Measurements from ENCODE around the gene CLNK. TPM values are rescaled to one million over a fixed set of nuclear protein-coding genes. Genes with fewer than 3 reads are reported as not detected.

Gene CLNK
- total RNA-seq, 1 experiment from 2014 or later, result not detected

DNA sequence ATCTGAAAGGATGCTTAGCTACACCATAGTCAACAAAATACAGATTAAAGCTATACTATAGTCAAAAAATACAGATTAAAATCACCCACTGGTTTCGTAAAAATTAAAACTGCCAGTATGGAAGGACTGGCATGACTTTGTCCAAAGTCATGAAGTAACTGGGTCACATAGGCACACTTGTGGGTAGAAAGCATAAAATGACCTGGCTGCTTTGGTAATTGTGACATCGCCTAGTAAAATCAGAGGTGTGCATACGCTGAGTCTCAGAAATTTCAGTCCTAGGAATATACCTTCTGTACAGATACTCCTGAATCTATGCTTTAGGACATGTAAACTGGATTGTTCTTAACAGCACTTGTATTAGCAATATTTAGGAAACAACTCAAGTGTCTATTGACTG lies 28.1 kb downstream of the CLNK start:
- WGBS (ENCODE audit: extremely low coverage, insufficient read length, low lambda C conversion rate), result no CpG with 5 or more reads among the region's 3 CpGs
- H3K4me3 Mint-ChIP-seq, result no peak overlapping the region
- Histone ChIP-seq H3K18ac (ENCODE audit: insufficient read length, low read depth, low read length) (no peak overlapping the region), H3K56ac (ENCODE audit: insufficient read length, low read depth, low read length) (no peak overlapping the region), H4K8ac (replicated peaks; ENCODE audit: insufficient read length, low read depth, low read length) (no peak overlapping the region), H3K14ac (ENCODE audit: insufficient read depth, low read length) (no peak overlapping the region), H3K9ac (ENCODE audit: extremely low read depth, insufficient read length, low read length) (no peak overlapping the region), H2BK5ac (ENCODE audit: insufficient read length, low read length) (no peak overlapping the region), H3T11ph (ENCODE audit: low read length) (no peak overlapping the region), H3K4ac (ENCODE audit: low read depth, low read length) (no peak overlapping the region), H3K9me3 (ENCODE audit: control insufficient read depth, low read depth, low read length) (no peaks in the 10 kb centered on the region), H2BK15ac (ENCODE audit: low read depth, low read length) (no peak overlapping the region), H3K27ac (ENCODE audit: insufficient read length, low read depth, low read length) (no peak overlapping the region), H3K4me1 (ENCODE audit: insufficient read depth, low read length) (no peaks in the 10 kb centered on the region), H3K79me2 (ENCODE audit: insufficient read depth, low read length) (no peaks in the 10 kb centered on the region), H2BK12ac (ENCODE audit: insufficient read length, low read depth, low read length) (no peak overlapping the region), H3K23me2 (ENCODE audit: insufficient read length, low read depth, low read length, poor library complexity, severe bottlenecking) (no peaks in the 10 kb centered on the region), H3K4me2 (ENCODE audit: insufficient read depth, insufficient read length, low read length) (no peak overlapping the region), H2BK120ac (ENCODE audit: low read depth, low read length, poor library complexity, severe bottlenecking) (no peak overlapping the region), H4K5ac (ENCODE audit: insufficient read length, low read depth, low read length) (no peak overlapping the region), H3K23ac (ENCODE audit: insufficient read length, low read depth, low read length) (no peak overlapping the region), H2BK20ac (ENCODE audit: low read depth, low read length, poor library complexity, severe bottlenecking) (no peak overlapping the region), H2AFZ (ENCODE audit: low read length) (no peak overlapping the region), H3K27me3 (ENCODE audit: insufficient read depth, low read length) (no peaks in the 10 kb centered on the region), H3K79me1 (ENCODE audit: insufficient read depth, low read depth, low read length, poor library complexity, severe bottlenecking) (no peaks in the 10 kb centered on the region), H2AK5ac (ENCODE audit: insufficient read length, low read length) (no peak overlapping the region), H4K91ac (ENCODE audit: insufficient read length, low read depth, low read length) (no peak overlapping the region), H4K20me1 (ENCODE audit: control insufficient read depth, insufficient read depth, insufficient read length) (no peaks in the 10 kb centered on the region)
- peaks cover 2 to 4% of the 10 kb centered on the region in 2 experiments; a peak in 2 of 4 replicates for H3K4me1 Mint-ChIP-seq
- H3K27ac Mint-ChIP-seq, result no peak overlapping the region
- TF ChIP-seq, protein P1, sequence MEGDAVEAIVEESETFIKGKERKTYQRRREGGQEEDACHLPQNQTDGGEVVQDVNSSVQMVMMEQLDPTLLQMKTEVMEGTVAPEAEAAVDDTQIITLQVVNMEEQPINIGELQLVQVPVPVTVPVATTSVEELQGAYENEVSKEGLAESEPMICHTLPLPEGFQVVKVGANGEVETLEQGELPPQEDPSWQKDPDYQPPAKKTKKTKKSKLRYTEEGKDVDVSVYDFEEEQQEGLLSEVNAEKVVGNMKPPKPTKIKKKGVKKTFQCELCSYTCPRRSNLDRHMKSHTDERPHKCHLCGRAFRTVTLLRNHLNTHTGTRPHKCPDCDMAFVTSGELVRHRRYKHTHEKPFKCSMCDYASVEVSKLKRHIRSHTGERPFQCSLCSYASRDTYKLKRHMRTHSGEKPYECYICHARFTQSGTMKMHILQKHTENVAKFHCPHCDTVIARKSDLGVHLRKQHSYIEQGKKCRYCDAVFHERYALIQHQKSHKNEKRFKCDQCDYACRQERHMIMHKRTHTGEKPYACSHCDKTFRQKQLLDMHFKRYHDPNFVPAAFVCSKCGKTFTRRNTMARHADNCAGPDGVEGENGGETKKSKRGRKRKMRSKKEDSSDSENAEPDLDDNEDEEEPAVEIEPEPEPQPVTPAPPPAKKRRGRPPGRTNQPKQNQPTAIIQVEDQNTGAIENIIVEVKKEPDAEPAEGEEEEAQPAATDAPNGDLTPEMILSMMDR (conservative IDR thresholded peaks at IDR 0.05), result no peak
- no peaks in the 10 kb centered on the region; the same call in 1 of the 2 replicates for H3K27me3 Mint-ChIP-seq (ENCODE audit: low read depth)
- H3K9me3 Mint-ChIP-seq, result peaks cover 0 to 3% of the 10 kb centered on the region in 2 experiments; a peak in 1 of 5 replicates
- DNase-seq, result no peak
- H3K36me3 Mint-ChIP-seq (ENCODE audit: insufficient read depth in 1 of 3, low read depth in 3 of 3), result no peaks in the 10 kb centered on the region

Data from H9 (cell line).